HL-60/S4 (cell line): ENCODE measurements around the gene SPATS2L.

Source experiments
- in situ Hi-C: fragments of 300-500 bp; cut with MboI; formaldehyde crosslinking; loops from 2 replicates; pipeline ENCODE4 v1.14.3; 2022; ENCODE audit warnings: low sequenced_read_pairs

The SPATS2L gene

GRCh38 chr2:200306196-200306930, at the start of gene SPATS2L:
Gene SPATS2L (plus strand): TSS chr2:200306693. CDS start chr2:200389245, 82,552 bp downstream.
- in situ Hi-C loops = no loop called here

DNA sequence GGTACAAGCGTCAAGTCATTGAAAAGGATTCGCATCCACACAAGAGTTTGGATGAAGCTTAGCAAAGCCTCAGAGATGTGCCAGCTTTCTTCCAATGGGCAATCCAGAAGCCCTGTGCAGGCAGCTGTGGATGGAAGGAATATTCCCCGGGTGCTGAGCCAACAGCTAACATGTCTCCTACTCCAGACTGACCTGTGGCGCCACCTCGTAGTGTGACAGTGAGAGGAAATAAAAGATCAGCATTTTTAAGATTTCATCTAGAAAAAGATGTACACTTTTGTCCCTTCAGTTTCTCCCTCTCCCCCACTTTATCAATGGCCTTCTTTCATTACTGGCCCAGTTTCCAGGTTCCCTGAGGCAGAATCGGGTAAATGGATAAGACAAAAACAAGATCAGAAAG, 48.9 kb upstream of the SPATS2L start:
- in situ Hi-C loops = no loop called here

DNA sequence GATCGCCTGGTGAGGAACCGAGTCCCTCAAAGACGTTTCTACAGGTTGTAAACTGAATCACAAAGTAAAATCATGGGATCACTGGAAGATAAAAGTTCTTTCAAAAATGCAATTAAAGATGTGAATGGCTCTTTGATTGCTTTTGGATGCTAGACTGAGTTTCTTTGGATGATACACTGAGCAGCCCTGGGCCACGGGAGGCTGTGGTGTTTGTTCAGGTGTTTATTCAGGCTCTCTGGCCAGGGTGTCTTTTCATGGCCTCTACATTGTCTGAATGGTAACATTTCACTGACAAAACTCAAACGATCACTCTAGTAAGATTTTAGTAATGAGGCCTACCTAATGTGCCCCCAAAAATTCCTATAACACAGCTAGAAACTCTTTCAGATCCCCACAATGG, 48.4 kb upstream of the SPATS2L start:
- in situ Hi-C loops = no loop called here

- in situ Hi-C loops = no loop called here
Observed at GRCh38 chr2:200258881-200259576, 47.5 kb upstream of the SPATS2L start.

- in situ Hi-C loops = no loop called here
Observed at GRCh38 chr2:200259577-200259957, 46.9 kb upstream of the SPATS2L start.

DNA sequence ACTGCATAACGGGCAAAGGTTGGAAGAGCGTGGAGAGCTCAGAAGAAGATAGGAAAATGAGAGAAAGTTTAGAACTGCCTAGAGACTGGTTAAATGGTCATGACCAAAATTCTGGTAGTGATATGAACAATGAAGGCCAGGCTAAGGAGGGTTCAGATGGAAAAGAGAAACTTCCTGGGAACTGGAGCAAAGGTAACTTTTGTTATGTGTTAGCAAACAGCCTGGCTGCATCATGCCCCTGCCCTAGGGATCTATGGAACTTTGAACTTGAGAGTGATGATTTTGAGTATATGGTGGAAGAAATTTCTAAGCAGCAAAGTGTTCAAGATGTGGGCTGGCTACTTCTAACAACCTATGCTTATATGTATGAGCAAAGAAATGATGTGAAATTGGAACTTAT, 44.4 kb upstream of the SPATS2L start:
- in situ Hi-C loops = no loop called here

DNA sequence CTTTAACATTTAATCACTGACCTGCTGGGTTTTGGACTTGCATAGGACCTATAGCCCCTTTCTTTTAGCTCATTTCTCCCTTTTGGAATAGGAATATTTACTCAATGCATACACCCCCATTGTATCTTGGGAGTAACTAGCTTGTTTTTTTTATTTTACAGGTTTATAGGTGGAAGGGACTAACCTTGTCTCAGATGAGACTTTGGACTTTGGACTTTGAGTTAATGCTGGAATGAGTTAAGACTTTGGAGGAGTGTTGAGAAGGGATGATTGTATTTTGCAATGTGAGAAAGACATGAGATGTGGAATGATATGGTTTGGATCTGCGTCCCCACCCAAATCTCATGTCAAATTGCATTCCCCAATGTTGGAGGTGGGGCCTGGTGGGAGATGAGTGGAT, 43.2 kb upstream of the SPATS2L start:
- in situ Hi-C loops = no loop called here

DNA sequence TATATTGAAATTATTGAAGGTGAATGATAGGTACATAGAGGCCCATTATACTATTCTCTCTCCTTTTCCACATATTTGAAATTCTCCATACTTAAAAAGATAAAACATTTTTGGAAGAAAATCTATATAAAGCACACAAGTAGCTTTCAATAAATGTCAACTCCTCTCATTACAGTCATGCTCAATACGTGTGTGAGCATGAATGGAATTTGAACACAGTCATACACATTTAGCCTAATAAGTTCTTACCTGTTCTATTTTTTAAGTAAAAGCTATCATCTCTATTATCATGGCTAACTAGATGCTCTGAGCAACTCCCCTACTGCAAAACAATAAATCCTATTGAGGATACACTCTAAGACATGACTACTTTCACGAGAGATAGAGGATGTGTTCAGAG, 41.9 kb upstream of the SPATS2L start:
- in situ Hi-C loops = no loop called here

DNA sequence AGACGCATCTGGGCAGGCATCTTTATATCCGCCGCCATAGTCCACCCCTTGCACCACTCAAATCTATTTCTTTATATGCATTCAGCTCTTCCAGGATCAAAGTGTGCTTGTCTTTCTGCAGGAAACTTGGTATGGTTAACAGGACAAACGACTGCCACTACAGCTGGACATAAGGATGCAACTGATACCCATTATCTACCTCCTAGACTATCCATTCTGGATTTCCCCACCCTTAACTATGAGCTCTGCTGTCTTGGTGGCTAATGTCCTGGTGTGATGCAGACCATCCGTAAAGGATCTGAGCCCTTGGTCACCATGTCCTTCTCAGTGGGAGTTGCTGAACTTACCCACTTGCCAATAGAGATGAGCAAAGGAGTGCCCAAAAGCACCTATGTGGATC, 40.1 kb upstream of the SPATS2L start:
- in situ Hi-C loops = no loop called here

- in situ Hi-C loops = no loop called here
Observed at GRCh38 chr2:200267350-200267749, 39.1 kb upstream of the SPATS2L start.

DNA sequence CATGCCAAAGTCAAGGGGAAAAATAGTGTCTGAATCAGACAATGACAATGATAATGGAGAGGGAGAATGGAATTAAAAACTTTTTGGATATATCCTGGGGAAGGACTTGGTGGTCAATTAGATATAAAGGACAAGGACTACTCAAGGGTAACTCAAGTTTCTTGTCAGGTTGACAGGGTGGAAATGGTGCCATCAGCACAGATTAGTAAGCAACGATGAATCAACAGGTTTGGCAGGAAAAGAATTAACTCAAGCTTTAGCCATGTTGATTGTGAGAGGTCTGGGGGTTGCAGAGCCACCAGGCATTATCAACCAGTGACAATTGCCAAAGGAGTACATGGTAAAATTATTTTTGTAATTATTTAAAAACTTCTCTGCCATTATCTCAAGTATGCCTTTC, 35.8 kb upstream of the SPATS2L start:
- in situ Hi-C loops = no loop called here

DNA sequence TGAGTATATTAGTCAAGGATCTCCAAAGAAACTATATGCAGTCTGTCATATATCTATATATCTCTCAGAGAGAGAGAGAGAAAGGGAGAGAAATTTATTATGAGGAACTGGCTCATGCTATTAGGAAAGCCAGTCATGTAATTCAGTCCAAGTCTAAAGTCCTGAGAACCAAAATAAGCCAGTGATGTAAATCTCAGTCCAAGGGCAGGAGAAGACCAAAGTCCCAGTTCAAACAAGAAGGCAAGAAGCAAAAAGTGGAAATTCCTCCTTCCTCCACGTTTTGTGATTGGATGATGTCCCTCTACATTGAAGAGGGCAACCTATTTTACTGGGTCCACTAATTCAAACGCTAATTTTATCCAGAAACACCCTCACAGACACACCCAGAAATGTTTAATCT, 34.2 kb upstream of the SPATS2L start:
- in situ Hi-C loops = no loop called here

GRCh38 chr2:200274116-200275075, 32.1 kb upstream of the SPATS2L start:
- in situ Hi-C loops = no loop called here

GRCh38 chr2:200275295-200276013, 31.0 kb upstream of the SPATS2L start:
- in situ Hi-C loops = no loop called here

DNA sequence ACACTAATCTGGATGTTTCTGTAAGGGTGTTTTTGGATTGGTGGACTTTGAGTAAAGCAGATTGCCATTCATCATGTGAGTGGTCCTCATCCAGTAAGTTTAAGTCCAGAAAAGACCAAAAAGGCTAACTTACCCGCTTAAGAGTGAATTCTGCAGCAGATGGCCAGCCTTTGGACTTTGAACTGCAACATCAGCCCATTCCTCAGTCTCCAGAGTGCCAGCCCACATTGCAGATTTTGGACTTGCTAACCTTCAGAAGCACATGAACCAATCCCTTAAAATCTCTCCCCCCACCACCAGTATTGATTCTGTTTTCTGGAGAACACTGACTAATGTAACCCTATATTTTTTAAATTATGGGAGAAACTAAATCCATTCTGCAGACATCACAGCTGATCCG, 30.0 kb upstream of the SPATS2L start:
- in situ Hi-C loops = no loop called here

- in situ Hi-C loops = no loop called here
Observed at GRCh38 chr2:200278694-200279316, 27.7 kb upstream of the SPATS2L start.

DNA sequence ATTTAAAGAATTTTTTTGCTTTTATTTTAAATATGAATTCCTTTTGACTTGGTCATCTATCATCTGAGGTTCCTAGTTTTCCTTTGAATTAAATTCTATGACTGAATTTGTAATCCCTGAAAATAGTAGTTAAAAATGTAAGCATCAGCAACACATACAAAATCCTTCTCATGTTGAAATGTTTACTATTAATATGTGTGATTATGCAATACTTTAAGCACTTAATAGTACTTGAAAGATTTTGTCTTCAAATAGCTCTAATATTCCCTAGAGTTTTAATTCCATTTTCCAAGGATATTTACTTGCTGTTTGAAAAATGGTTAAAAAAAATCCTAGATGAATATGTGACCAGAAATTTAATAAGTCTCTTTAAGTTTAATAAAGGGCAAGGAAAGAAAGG, 26.6 kb upstream of the SPATS2L start:
- in situ Hi-C loops = no loop called here

DNA sequence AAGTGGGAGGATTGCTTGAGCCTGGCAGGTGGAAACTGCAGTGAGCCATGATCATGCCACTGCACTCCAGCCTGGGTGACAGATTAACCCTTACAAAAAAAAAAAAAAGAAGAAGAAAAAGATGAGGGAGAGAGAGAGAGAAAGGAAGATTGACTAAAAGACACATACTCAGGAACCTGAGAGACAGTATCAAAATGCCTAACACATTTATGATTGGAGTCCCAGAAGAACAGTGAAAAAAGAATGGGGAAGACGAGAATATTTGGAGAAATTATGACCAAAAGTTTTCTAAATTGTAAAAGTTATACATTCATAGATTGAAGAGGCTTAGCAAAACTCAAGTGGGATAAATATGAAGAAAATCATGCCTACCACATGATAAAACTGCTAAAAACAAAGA, 19.9 kb upstream of the SPATS2L start:
- in situ Hi-C loops = no loop called here

- in situ Hi-C loops = no loop called here
Observed at GRCh38 chr2:200288670-200289429, 17.6 kb upstream of the SPATS2L start.

GRCh38 chr2:200296118-200296517, 10.4 kb upstream of the SPATS2L start:
- in situ Hi-C loops = no loop called here
